ENCODE measurements around the gene KCNIP4. TPM values are rescaled to one million over a fixed set of nuclear protein-coding genes. Genes with fewer than 3 reads are reported as not detected.

The KCNIP4 gene
- total and polyA plus RNA-seq, 2 of the 8 experiments (the other 6 are each of a cell fraction or from before 2014, with no cell fraction given) = 0.06 TPM; not detected in 1

DNA sequence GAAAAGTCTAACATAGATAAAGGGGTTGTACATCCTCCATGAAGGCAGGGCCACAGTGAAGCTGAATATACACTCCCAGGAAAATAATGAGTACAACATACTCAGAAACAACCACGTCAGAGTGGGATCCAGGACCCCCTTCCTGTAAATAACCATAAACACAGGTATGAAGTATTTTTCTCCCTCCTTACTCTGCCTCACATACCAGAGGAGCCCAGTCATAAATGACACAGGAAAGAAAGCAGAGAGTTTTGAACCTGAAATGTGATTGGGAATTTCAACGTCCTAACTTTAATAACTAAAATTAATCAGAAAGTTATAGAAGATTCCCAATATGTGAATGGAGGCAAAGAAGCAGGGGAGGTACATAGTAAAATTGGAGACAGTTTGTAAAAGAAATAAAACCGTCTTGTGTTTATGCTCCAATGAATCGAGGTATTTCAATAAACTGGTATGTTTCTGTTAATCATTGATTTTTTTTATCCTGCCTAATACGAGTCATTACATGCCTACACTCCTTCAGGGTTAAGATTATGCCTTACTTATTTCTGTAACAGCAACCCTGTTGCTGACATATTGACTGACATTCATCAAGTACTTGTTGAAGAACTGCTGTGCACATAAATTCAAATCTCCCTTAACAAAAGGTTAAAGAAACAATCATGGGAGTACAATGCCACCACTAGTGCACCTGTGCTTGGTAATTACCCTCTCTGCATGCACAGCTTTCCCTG is 431.3 kb downstream of the KCNIP4 start (continued):
- TF ChIP-seq SP2 (IDR thresholded peaks at IDR 0.05; ENCODE audit: low read length) (no peak), SUZ12 (IDR thresholded peaks at IDR 0.05; ENCODE audit: low read length) (no peak), ZNF274 (IDR thresholded peaks at IDR 0.05; ENCODE audit: borderline replicate concordance, extremely low read depth, low read length) (no peak), RXRA (IDR thresholded peaks at IDR 0.05; ENCODE audit: insufficient read depth, low read depth, low read length) (no peak), EGR1 (IDR thresholded peaks at IDR 0.05; ENCODE audit: borderline replicate concordance, low read depth, low read length) (no peak), KDM5A (IDR thresholded peaks at IDR 0.05; ENCODE audit: low read length) (no peak), HDAC6 (IDR thresholded peaks at IDR 0.05; ENCODE audit: low read depth, low read length) (no peak)

Measured in H1 (cell line).